Fibroblast of skin of abdomen (primary cell): Measurements from ENCODE around the gene NTM.

ENCODE experiments used
- DNase-seq: peaks from one replicate; pipeline ENCODE4 v3.0.0-alpha.2; 2013

NTM gene

GRCh38 chr11:132185726-132186592, 815.5 kb downstream of the NTM start:
- no peak for DNase-seq

- no peak for DNase-seq
Measured at GRCh38 chr11:132186699-132187098, 816.3 kb downstream of the NTM start.

DNA sequence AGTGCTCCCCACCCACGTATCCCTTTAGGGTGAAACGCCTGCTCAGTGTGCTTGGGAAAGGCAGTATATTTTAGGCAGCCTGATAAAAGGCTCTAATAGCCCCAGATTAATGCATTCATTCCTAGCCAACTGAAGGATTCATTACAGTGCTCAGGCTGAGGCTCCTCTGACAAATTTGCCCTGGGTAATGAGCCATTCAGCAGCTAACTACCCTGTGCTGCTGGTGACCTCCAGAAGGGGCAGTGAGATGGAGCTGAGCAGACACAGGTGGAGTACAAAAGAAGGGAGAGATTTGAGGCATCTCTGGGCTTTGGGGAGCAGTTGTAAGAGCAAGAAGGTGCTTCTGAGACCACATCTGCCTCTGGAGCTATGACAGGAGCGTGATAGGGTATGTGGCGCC, 817.0 kb downstream of the NTM start:
- DNase-seq = no peak

- peak; percentile 68 for DNase-seq
Measured at GRCh38 chr11:132187814-132188213, 817.4 kb downstream of the NTM start.

DNA sequence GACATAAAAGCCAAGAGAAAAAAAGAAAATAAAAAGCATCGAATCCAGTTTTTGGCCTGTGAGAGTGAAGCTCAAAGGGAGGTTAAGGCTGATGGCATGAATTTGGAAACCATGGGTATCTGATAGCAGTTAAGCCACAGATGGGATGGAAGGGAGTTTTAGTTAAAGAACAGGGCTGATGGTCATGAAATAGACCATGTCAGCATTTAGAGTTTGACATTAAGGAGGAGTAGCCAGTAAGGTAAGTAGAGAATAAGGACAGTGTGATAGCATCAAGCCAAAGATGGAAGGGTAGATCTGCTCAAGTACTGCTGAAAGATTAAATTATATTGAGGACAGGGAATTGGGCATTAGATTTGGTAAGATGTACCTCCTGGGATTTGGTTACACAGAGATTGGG, 826.5 kb downstream of the NTM start:
- DNase-seq = no peak

- no peak for DNase-seq
Measured at GRCh38 chr11:132200353-132200936, 830.0 kb downstream of the NTM start.

GRCh38 chr11:132202621-132203020, 832.2 kb downstream of the NTM start:
- peak; percentile 75 for DNase-seq

- DNase-seq = no peak
Measured at GRCh38 chr11:132205006-132205405, 834.6 kb downstream of the NTM start.

- no peak for DNase-seq
Measured at GRCh38 chr11:132205496-132205895, 835.1 kb downstream of the NTM start.

DNA sequence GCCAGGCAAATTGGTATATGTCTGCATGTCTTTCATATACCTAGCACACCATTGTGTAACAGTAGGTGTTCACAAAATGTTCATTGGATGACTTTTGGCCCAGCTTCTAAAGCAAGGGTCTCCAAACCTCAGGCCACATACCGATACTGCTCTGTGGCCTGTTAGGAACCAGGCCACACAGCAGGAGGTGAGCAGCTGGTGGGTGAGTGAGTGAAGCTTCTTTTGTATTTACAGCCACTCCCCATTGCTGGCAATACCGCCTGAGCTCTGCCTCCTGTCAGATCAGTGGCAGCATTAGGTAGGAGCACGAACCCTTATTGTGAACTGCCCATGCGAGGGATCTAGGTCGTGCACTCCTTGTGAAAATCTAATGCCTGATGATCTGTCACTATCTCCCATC, 836.6 kb downstream of the NTM start:
- no peak for DNase-seq

GRCh38 chr11:132208477-132209055, 838.2 kb downstream of the NTM start:
- no peak for DNase-seq

DNA sequence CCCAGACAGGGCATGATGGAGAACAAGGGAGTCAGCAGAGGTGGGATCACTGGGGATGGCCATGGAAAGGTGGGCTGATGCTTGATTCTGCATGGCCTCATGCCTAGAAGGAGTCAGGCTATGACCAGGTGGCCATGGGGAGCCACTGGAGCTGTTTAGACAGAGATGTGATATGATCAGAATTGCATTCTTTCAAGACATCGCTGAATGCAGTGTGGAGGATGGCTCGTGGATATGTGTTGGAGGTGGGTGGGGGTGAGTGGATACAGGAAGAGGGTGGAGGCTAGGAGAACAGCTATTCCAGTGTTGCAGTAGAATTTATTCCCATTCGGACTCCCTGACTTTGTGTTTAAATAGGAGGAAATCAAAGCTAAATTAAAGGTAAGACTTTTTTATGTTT, 841.1 kb downstream of the NTM start:
- DNase-seq = no peak

- no peak for DNase-seq
Measured at GRCh38 chr11:132217856-132218255, 847.4 kb downstream of the NTM start.

DNA sequence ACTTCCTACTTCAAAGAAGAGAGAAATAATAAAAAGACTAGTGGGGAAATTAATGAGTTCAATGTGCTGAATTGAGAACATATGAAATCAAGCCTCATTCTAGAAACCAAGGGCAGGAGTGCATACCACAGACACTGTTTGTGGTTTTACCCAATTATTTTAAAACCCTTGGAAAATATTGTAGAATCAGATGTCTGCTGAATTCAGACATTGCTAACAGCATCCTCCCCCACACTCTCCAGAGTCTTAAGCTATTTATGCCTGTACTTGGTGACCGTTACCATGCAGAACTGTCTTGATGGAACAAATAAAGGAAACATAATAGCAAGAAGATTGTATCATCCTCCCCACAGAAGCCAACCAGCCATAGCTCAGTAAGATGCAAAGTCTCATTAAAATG, 850.1 kb downstream of the NTM start:
- DNase-seq = peak; percentile 96

GRCh38 chr11:132222345-132222744, 851.9 kb downstream of the NTM start:
- no peak for DNase-seq

DNA sequence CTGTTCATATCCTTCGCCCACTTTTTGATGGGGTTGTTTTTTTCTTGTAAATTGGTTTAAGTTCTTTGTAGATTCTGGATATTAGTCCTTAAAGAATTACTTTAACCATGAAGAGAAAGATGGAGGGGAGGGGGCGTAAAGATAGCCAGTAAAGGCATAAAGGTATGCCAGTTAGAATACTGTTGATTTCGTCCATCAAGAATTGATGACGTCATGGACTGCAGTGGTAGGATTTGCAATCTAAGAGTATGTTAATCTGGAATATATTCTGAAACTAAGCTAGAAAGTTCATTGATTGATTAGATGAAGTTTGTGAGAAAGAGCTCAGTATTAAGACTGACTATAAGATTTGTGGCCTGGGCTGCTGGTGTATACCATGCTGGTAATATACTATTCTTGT, 856.1 kb downstream of the NTM start:
- DNase-seq = no peak

DNA sequence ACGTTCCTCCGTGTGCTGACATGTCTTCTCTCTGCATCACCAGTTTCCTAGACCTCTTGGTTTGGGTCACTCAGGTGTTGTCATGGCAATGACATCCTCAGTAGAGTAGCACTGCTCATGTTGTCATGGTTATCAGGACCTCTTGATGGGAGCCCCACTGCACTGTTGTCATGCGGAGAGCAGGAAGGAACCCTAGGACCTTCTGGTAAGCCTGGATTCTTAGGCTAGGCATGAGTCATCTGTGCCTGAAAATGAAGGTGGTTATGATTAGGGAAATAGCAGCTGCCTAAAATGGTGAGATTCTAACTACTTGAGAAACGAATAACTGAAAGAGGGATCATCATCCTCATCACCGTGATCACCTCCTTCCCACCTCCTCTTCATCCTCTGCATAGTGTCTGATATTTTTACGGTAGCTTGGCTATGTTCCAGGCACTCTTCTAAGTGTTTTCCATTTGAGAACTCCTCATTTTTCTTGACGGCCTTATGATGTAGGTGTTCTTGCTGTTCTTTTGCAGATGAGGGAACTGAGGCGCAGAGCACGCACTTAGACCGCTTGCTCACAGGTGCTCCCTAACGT, 858.4 kb downstream of the NTM start:
- peak; percentile 36 for DNase-seq

DNA sequence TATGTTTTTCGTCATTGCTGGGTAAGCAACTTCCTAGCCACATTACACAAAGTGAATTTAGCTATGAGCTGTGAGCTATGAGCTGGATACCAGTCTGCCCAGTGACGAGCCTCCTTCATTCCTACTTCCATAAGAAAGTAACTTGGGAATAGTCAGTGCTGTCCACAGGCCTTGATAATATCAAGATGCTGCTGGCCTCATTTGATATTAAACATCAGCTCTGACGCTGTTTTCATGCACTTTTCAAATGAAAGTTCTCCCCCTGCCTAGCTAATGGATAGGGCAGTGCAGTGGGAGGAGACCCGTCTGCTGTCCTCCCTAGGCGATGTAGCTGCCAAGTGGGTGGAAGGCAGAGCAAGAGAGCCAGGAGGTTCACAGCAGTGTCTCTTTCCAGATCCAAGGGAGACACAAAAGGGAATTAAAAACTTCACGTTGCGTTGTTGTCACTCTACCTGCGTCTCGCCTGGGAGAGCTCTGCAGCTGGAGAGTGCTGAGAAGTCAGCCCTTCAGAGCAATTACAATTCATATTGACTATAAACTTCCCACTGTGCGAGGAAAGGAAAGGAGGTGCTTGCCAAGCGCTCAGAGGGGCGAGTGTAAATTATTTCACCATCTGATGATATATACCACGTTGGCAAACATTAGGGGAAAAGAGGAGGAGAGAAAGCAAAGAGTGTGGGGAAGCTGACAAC, 861.4 kb downstream of the NTM start:
- DNase-seq = no peak

- DNase-seq = peak; percentile 96
Measured at GRCh38 chr11:132234878-132235277, 864.5 kb downstream of the NTM start.

GRCh38 chr11:132237781-132238180, 867.4 kb downstream of the NTM start:
- DNase-seq = no peak

GRCh38 chr11:132238331-132238866, 868.0 kb downstream of the NTM start:
- peak; percentile 18 for DNase-seq

- no peak for DNase-seq
Measured at GRCh38 chr11:132240374-132240773, 870.0 kb downstream of the NTM start.

DNA sequence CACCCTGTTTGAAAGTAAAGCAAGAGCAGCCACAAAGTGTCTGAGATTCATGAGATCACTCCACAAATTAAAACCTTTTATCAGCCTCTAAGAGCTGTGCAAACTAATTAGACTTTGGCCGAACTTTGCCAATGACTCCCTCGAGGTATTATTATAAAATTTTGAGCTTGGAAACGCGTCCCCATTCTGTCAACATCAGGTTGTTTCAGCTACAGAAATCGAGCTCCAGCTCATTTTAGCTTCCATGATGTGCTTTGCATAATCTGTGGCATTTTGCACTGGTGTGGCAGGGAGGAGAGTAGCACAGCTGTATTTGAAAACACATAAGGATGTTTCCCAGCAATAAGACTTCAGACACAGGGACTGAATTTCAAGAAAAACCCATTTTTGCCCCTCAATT, 872.2 kb downstream of the NTM start:
- DNase-seq = no peak
